A549 (cell line): Measurements from ENCODE around the gene ELF3. TPM values are rescaled to one million over a fixed set of nuclear protein-coding genes. Genes with fewer than 3 reads are reported as not detected.

Source experiments
- ATAC-seq, 2 experiments: fragments of 200-7000 bp in 1 of 2; fragments of >200 bp in 1 of 2; cut with Nextera tagmentation in 1 of 2; cut with Tn5 transposase in 1 of 2; 3 replicates each; pipeline versions ENCODE4 v1.8.0 to v1.9.1; 2018 to 2020; ENCODE audit warnings: mild to moderate bottlenecking in 1 of 2, moderate library complexity in 1 of 2
- CTCF ChIA-PET: fragments of 300-600 bp; sonication (Branson Sonifier 250); formaldehyde crosslinking; extraction: SDS; loops from one replicate; lab custom pipeline; 2021; ENCODE audit warnings: antibody characterized with exemption, inconsistent platforms; lab: Yijun Ruan, JAX
- POLR2A ChIA-PET: fragments of 350-600 bp; formaldehyde crosslinking; extraction: SDS; loops from one replicate; lab custom pipeline; 2021; ENCODE audit warnings: antibody characterized with exemption, inconsistent platforms; lab: Yijun Ruan, JAX
- DNase-seq, 2 experiments: peaks; one replicate each; pipeline versions ENCODE4 v3.0.0 to v3.0.0-alpha.2; 2011 to 2016; ENCODE audit warnings: low read depth in 1 of 2, low spot score in 1 of 2
- FAIRE-seq: peaks from 2 replicates; lab custom pipeline; 2011; peaks lifted over from hg19 to GRCh38; lab: Jason Lieb, UNC
- H3K27ac ChIP-seq, 2 experiments: fragments of >200 bp; sonication (Bioruptor Twin); formaldehyde crosslinking; 3 replicates each; pipeline ENCODE4 v1.5.1; 2016 to 2017
- H3K4me1 ChIP-seq: fragments of >200 bp; sonication (Bioruptor Twin); formaldehyde crosslinking; 3 replicates; pipeline ENCODE4 v1.6.1; 2016
- H3K4me2 ChIP-seq: fragments of >200 bp; sonication (Bioruptor Twin); formaldehyde crosslinking; 3 replicates; pipeline ENCODE4 v1.6.1; 2016
- H3K4me3 ChIP-seq: fragments of >200 bp; sonication (Bioruptor Twin); formaldehyde crosslinking; 3 replicates; pipeline ENCODE4 v1.5.1; 2016
- H3K9me3 ChIP-seq: fragments of >200 bp; sonication (Bioruptor Twin); formaldehyde crosslinking; 3 replicates; pipeline ENCODE4 v1.6.1; 2016
- BHLHE40 ChIP-seq: IDR thresholded peaks from 2 replicates; pipeline ENCODE4 v1.6.1; 2012; ENCODE audit warnings: low read depth, low read length, inconsistent platforms
- CBX8 ChIP-seq: fragments of 200-600 bp; sonication (generic); IDR thresholded peaks from 2 replicates; pipeline ENCODE4 v1.6.1; 2016
- CEBPB ChIP-seq, 2 experiments: fragments of >200 bp in 1 of 2; sonication (Bioruptor Twin) in 1 of 2; formaldehyde crosslinking in 1 of 2; IDR thresholded peaks; 2 replicates each; pipeline ENCODE4 v1.6.1; 2012 to 2016
- EP300 ChIP-seq, 2 experiments: fragments of >200 bp; sonication (Bioruptor Twin); formaldehyde crosslinking; IDR thresholded peaks; 2 replicates in 1 of 2; 3 replicates in 1 of 2; pipeline ENCODE4 v1.6.1; 2016 to 2017
- FOXS1 ChIP-seq: fragments of 250-450 bp; sonication (Bioruptor Pico); IDR thresholded peaks from 2 replicates; pipeline ENCODE4 v1.5.0; 2020; ENCODE audit warnings: mild to moderate bottlenecking, moderate library complexity
- GATA3 ChIP-seq: IDR thresholded peaks from 2 replicates; pipeline ENCODE4 v1.6.1; 2012; ENCODE audit warnings: borderline replicate concordance
- HOXB13 ChIP-seq: fragments of 250-450 bp; sonication (Bioruptor Pico); IDR thresholded peaks from 2 replicates; pipeline ENCODE4 v1.5.0; 2020; ENCODE audit warnings: low read depth, mild to moderate bottlenecking, moderate library complexity
- HOXB5 ChIP-seq: fragments of 250-450 bp; sonication (Bioruptor Pico); IDR thresholded peaks from 2 replicates; pipeline ENCODE4 v1.5.0; 2020; ENCODE audit warnings: mild to moderate bottlenecking, moderate library complexity
- JUNB ChIP-seq: fragments of >200 bp; sonication (Bioruptor Twin); formaldehyde crosslinking; IDR thresholded peaks from 2 replicates; pipeline ENCODE4 v1.6.1; 2016
- NFE2L2 ChIP-seq: fragments of 150-350 bp; conservative IDR thresholded peaks from 2 replicates; pipeline ENCODE4 v1.6.1; 2014; ENCODE audit warnings: low read length
- POLR2A ChIP-seq: IDR thresholded peaks from 2 replicates; pipeline ENCODE4 v1.6.1; 2012; ENCODE audit warnings: mild to moderate bottlenecking, low read length
- RCOR1 ChIP-seq: fragments of 150-350 bp; IDR thresholded peaks from 2 replicates; pipeline ENCODE4 v1.6.1; 2014; ENCODE audit warnings: antibody characterized with exemption, low read length, low read depth
- SMC3 ChIP-seq: fragments of >200 bp; sonication (Bioruptor Twin); formaldehyde crosslinking; IDR thresholded peaks from 3 replicates; pipeline ENCODE4 v1.6.1; 2018; ENCODE audit warnings: inconsistent platforms
- SREBF2 ChIP-seq: fragments of 450-650 bp; IDR thresholded peaks from 2 replicates; pipeline ENCODE4 v1.6.1; 2014; ENCODE audit warnings: mild to moderate bottlenecking, moderate library complexity
- TFCP2L1 ChIP-seq: fragments of 250-450 bp; sonication (Bioruptor Pico); IDR thresholded peaks from 2 replicates; pipeline ENCODE4 v1.5.0; 2021; ENCODE audit warnings: mild to moderate bottlenecking
- TP53 ChIP-seq: fragments of 250-450 bp; sonication (Bioruptor Pico); IDR thresholded peaks from 2 replicates; pipeline ENCODE4 v1.5.0; 2021; ENCODE audit warnings: mild to moderate bottlenecking, moderate library complexity
- WGBS: methylation state at CpG from one replicate; pipeline ENCODE4 v1.1.6; 2017; ENCODE audit errors: missing lambda C conversion rate; 5-methylcytosine and 5-hydroxymethylcytosine counted together
- polyA plus RNA-seq, 4 experiments: library from polyadenylated mRNA; depleted of rRNA in 3 of 4; stranded (reverse); fragments of >200 nt; fragmentation: RNase III in 1 of 4; extraction: RNeasy Plus Mini Kit Qiagen cat#74134 plus additional on column Dnase treatment in 1 of 4; gene quantifications; 2 replicates in 3 of 4; 3 replicates in 1 of 4; pipeline ENCODE4 v1.2.3, GENCODE V29; 2011 to 2017
- TF ChIP-seq, protein P1 (sequence below): fragments of 450-650 bp; IDR thresholded peaks from 2 replicates; pipeline ENCODE4 v1.6.1; 2014; ENCODE audit warnings: antibody characterized with exemption
- TF ChIP-seq, protein P2 (sequence below): fragments of >200 bp; sonication (Bioruptor Twin); formaldehyde crosslinking; IDR thresholded peaks from 3 replicates; pipeline ENCODE4 v1.5.1; 2016
- TF ChIP-seq, protein P3 (sequence below): fragments of >200 bp; sonication (Bioruptor Twin); formaldehyde crosslinking; IDR thresholded peaks from 2 replicates; pipeline ENCODE4 v1.6.1; 2016
- TF ChIP-seq, protein P4 (sequence below): fragments of 200-600 bp; sonication (generic); IDR thresholded peaks from 2 replicates; pipeline ENCODE4 v1.6.1; 2016; ENCODE audit warnings: antibody characterized with exemption, mild to moderate bottlenecking, moderate library complexity
- TF ChIP-seq, protein P5 (sequence below): fragments of 150-350 bp; IDR thresholded peaks from 2 replicates; pipeline ENCODE4 v1.6.1; 2014; ENCODE audit warnings: low read depth, mild to moderate bottlenecking, low read length
- TF ChIP-seq, protein P6 (sequence below): IDR thresholded peaks from 2 replicates; pipeline ENCODE4 v1.6.1; 2012
- TF ChIP-seq, protein P7 (sequence below): fragments of >200 bp; sonication (Bioruptor Twin); formaldehyde crosslinking; IDR thresholded peaks from 3 replicates; pipeline ENCODE4 v1.6.1; 2016

The ELF3 gene
- polyA plus RNA-seq, 2 of the 4 experiments (the other 2 are of a cell fraction), result 180 to 334 TPM

DNA sequence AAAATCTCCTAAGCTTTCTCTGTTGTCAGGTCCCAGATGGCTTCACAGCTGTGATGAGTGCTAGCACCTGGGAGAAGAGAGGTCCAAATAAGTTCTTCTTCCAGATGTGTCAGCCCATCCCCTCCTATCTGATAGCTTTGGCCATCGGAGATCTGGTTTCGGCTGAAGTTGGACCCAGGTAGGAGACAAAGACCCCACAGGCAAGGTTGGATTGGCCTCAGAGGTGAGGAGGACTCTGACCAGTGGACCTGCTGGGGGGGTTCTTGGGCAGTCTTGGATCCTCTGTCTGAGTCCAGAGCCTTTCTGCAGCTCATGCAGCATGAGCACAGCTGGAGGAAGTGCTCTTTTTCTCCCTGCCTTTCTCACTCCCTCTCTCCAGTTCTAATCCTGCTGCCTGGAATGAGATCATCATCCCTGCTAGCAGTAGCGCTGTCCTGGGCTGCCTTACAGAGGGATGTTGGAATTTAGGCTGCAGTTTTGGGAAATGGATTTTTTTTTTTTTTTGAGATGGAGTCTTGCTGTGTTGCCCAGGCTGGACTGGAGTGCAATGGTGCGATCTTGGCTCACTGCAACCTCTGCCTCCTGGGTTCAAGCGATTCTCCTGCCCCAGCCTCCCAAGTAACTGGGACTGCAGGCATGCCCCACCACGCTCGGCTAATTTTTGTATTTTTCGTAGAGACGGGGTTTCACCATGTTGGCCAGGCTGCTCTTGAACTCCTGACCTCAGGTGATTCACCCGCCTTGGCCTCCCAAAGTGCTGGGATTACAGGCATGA lies 20.8 kb upstream of the ELF3 start:
- H3K4me1 ChIP-seq, result peaks cover 5% of the 10 kb centered on the region
- DNase-seq (no peak), ATAC-seq (no peak), FAIRE-seq (no peak)
- ChIA-PET POLR2A (no interaction called here), CTCF (interaction anchor here (1.1 to 46.8 kb wide), 4 partner anchors 9 to 136 kb away, joined by 3 to 1624 read pairs (median 477); partner anchors contain the start of genes GPR37L1 and SHISA4)
- no peak overlapping the region for H3K4me2 ChIP-seq
- WGBS, result 96% methylated on average over 10 of the region's 10 CpGs
- H3K27ac ChIP-seq, result no peak overlapping the region
- H3K9me3 ChIP-seq, result no peaks in the 10 kb centered on the region
- H3K4me3 ChIP-seq, result no peak overlapping the region
- TF ChIP-seq, protein P1, sequence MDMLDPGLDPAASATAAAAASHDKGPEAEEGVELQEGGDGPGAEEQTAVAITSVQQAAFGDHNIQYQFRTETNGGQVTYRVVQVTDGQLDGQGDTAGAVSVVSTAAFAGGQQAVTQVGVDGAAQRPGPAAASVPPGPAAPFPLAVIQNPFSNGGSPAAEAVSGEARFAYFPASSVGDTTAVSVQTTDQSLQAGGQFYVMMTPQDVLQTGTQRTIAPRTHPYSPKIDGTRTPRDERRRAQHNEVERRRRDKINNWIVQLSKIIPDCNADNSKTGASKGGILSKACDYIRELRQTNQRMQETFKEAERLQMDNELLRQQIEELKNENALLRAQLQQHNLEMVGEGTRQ, result no peak
- no peak for TF ChIP-seq RCOR1
- TF ChIP-seq TFCP2L1 (CRISPR knock-in tag), result no peak
- TF ChIP-seq, protein P2, sequence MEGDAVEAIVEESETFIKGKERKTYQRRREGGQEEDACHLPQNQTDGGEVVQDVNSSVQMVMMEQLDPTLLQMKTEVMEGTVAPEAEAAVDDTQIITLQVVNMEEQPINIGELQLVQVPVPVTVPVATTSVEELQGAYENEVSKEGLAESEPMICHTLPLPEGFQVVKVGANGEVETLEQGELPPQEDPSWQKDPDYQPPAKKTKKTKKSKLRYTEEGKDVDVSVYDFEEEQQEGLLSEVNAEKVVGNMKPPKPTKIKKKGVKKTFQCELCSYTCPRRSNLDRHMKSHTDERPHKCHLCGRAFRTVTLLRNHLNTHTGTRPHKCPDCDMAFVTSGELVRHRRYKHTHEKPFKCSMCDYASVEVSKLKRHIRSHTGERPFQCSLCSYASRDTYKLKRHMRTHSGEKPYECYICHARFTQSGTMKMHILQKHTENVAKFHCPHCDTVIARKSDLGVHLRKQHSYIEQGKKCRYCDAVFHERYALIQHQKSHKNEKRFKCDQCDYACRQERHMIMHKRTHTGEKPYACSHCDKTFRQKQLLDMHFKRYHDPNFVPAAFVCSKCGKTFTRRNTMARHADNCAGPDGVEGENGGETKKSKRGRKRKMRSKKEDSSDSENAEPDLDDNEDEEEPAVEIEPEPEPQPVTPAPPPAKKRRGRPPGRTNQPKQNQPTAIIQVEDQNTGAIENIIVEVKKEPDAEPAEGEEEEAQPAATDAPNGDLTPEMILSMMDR, result no peak
- TF ChIP-seq GATA3, result no peak
- no peak for TF ChIP-seq BHLHE40
- no peak for TF ChIP-seq HOXB5 (CRISPR knock-in tag)
- no peak for TF ChIP-seq CBX8
- TF ChIP-seq, protein P3, sequence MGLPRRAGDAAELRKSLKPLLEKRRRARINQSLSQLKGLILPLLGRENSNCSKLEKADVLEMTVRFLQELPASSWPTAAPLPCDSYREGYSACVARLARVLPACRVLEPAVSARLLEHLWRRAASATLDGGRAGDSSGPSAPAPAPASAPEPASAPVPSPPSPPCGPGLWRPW, result no peak
- TF ChIP-seq TP53, result no peak
- TF ChIP-seq, protein P4, sequence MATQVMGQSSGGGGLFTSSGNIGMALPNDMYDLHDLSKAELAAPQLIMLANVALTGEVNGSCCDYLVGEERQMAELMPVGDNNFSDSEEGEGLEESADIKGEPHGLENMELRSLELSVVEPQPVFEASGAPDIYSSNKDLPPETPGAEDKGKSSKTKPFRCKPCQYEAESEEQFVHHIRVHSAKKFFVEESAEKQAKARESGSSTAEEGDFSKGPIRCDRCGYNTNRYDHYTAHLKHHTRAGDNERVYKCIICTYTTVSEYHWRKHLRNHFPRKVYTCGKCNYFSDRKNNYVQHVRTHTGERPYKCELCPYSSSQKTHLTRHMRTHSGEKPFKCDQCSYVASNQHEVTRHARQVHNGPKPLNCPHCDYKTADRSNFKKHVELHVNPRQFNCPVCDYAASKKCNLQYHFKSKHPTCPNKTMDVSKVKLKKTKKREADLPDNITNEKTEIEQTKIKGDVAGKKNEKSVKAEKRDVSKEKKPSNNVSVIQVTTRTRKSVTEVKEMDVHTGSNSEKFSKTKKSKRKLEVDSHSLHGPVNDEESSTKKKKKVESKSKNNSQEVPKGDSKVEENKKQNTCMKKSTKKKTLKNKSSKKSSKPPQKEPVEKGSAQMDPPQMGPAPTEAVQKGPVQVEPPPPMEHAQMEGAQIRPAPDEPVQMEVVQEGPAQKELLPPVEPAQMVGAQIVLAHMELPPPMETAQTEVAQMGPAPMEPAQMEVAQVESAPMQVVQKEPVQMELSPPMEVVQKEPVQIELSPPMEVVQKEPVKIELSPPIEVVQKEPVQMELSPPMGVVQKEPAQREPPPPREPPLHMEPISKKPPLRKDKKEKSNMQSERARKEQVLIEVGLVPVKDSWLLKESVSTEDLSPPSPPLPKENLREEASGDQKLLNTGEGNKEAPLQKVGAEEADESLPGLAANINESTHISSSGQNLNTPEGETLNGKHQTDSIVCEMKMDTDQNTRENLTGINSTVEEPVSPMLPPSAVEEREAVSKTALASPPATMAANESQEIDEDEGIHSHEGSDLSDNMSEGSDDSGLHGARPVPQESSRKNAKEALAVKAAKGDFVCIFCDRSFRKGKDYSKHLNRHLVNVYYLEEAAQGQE, result no peak

DNA sequence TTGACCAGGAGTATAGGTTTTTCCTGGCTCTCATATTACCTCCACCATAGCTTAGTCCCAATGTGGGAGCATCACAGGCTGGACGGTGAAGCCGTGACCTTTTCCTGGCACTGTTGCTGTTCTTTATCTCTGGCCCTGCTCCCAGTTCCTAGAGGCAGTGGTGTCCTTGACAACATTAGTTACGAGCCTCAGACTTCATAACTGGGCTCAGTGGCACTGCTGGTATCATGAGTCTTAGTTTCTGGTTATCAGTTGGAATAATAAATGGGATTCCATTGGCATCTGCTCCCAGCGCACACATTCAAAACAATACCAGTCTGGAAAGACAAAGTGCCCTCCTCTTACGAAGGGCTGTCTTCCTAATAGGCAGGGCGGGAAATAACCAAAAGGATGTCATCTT lies 20.0 kb upstream of the ELF3 start:
- Histone ChIP-seq H3K27ac (no peak overlapping the region), H3K4me3 (no peak overlapping the region), H3K9me3 (no peaks in the 10 kb centered on the region), H3K4me2 (no peak overlapping the region), H3K4me1 (no peaks in the 10 kb centered on the region)
- no peak for DNase-seq
- FAIRE-seq, result no peak
- TF ChIP-seq HOXB13 (CRISPR knock-in tag), result no peak
- TF ChIP-seq SMC3, result no peak
- TF ChIP-seq CBX8, result no peak
- TF ChIP-seq, protein P5, sequence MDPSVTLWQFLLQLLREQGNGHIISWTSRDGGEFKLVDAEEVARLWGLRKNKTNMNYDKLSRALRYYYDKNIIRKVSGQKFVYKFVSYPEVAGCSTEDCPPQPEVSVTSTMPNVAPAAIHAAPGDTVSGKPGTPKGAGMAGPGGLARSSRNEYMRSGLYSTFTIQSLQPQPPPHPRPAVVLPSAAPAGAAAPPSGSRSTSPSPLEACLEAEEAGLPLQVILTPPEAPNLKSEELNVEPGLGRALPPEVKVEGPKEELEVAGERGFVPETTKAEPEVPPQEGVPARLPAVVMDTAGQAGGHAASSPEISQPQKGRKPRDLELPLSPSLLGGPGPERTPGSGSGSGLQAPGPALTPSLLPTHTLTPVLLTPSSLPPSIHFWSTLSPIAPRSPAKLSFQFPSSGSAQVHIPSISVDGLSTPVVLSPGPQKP, result no peak
- TF ChIP-seq, protein P6, sequence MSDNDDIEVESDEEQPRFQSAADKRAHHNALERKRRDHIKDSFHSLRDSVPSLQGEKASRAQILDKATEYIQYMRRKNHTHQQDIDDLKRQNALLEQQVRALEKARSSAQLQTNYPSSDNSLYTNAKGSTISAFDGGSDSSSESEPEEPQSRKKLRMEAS, result no peak
- TF ChIP-seq POLR2A, result no peak
- TF ChIP-seq NFE2L2, result no peak
- TF ChIP-seq, protein P7, sequence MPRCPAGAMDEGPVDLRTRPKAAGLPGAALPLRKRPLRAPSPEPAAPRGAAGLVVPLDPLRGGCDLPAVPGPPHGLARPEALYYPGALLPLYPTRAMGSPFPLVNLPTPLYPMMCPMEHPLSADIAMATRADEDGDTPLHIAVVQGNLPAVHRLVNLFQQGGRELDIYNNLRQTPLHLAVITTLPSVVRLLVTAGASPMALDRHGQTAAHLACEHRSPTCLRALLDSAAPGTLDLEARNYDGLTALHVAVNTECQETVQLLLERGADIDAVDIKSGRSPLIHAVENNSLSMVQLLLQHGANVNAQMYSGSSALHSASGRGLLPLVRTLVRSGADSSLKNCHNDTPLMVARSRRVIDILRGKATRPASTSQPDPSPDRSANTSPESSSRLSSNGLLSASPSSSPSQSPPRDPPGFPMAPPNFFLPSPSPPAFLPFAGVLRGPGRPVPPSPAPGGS, result no peak
- no peak for TF ChIP-seq FOXS1 (CRISPR knock-in tag)
- no peak for TF ChIP-seq EP300 (IDR thresholded peaks at IDR 0.05)
- TF ChIP-seq TP53, result no peak
- TF ChIP-seq CEBPB (IDR thresholded peaks at IDR 0.05), result no peak
- no peak for TF ChIP-seq JUNB
- no peak for TF ChIP-seq SREBF2
- ChIA-PET POLR2A (no interaction called here), CTCF (interaction anchor here (9.9 to 46.8 kb wide), 3 partner anchors 8 to 135 kb away, joined by 99 to 1624 read pairs (median 855); partner anchors contain the start of genes GPR37L1 and SHISA4)
- no peak for ATAC-seq
- 84% methylated on average over 6 of the region's 6 CpGs for WGBS
